GM21515 (cell line): ENCODE data around the gene STK32A.
"Not testable (repeated sequence)": the region's sequence is repeated elsewhere in the genome, so short reads cannot be mapped to it uniquely, and the experiment has no call there.

ENCODE experiments used
- ATAC-seq: cut with Tn5 transposase; IDR thresholded peaks from one replicate; pipeline ENCODE4 v1.9.1; 2021; ENCODE audit not compliant: unreplicated experiment

The STK32A gene

GRCh38 chr5:147234825-147235635, at the start of gene STK32A:
Gene STK32A, plus strand, starts transcription at chr5:147235026. Its CDS starts 4,609 bp downstream, at chr5:147239635.
- ATAC-seq: no peak

- ATAC-seq: no peak
Measured at GRCh38 chr5:147187099-147187540, 47.7 kb upstream of the STK32A start.

GRCh38 chr5:147188200-147189108, 46.4 kb upstream of the STK32A start:
- peak; percentile 91 for ATAC-seq

- no peak for ATAC-seq
Measured at GRCh38 chr5:147189109-147189424, 45.8 kb upstream of the STK32A start.

GRCh38 chr5:147190331-147190730, 44.5 kb upstream of the STK32A start:
- no peak for ATAC-seq

GRCh38 chr5:147193123-147193522, 41.7 kb upstream of the STK32A start:
- ATAC-seq: no peak

GRCh38 chr5:147200004-147200403, 34.8 kb upstream of the STK32A start:
- no peak for ATAC-seq

GRCh38 chr5:147203213-147203612, 31.6 kb upstream of the STK32A start:
- no peak for ATAC-seq

GRCh38 chr5:147204576-147204975, 30.2 kb upstream of the STK32A start:
- ATAC-seq: no peak

- ATAC-seq: no peak
Measured at GRCh38 chr5:147208134-147208533, 26.7 kb upstream of the STK32A start.

GRCh38 chr5:147216552-147217154, 18.2 kb upstream of the STK32A start:
- no peak for ATAC-seq

GRCh38 chr5:147223343-147223742, 11.5 kb upstream of the STK32A start:
- ATAC-seq: no peak

GRCh38 chr5:147223948-147224791, 10.7 kb upstream of the STK32A start:
- ATAC-seq: no peak

- ATAC-seq: no peak
Measured at GRCh38 chr5:147225938-147226337, 8.9 kb upstream of the STK32A start.

GRCh38 chr5:147226512-147226911, 8.3 kb upstream of the STK32A start:
- ATAC-seq: no peak

- no peak for ATAC-seq
Measured at GRCh38 chr5:147234239-147234824, 494 bp upstream of the STK32A start.

GRCh38 chr5:147240266-147240985, 5.6 kb downstream of the STK32A start:
- no peak for ATAC-seq

GRCh38 chr5:147243238-147243637, 8.4 kb downstream of the STK32A start:
- not testable (repeated sequence) for ATAC-seq

GRCh38 chr5:147245381-147246165, 10.7 kb downstream of the STK32A start:
- no peak for ATAC-seq
